IPS-18a (cell line): ENCODE data around the gene FLAD1.

Source experiments
- H3K27ac ChIP-seq: one replicate; pipeline ENCODE4 v1.5.1; 2013; ENCODE audit warnings: low read length
- H3K27me3 ChIP-seq: one replicate; pipeline ENCODE4 v1.6.1; 2013; ENCODE audit warnings: mild to moderate bottlenecking, low read length; ENCODE audit not compliant: control insufficient read depth, insufficient read depth
- H3K36me3 ChIP-seq: one replicate; pipeline ENCODE4 v1.6.1; 2013; ENCODE audit warnings: low read depth, low read length; ENCODE audit not compliant: control insufficient read depth
- H3K4me1 ChIP-seq: one replicate; pipeline ENCODE4 v1.6.1; 2013; ENCODE audit warnings: low read depth, low read length; ENCODE audit not compliant: control insufficient read depth
- H3K4me3 ChIP-seq: one replicate; pipeline ENCODE4 v1.5.1; 2013; ENCODE audit warnings: low read length
- H3K9ac ChIP-seq: one replicate; pipeline ENCODE4 v1.6.1; 2013; ENCODE audit warnings: mild to moderate bottlenecking, low read length, moderate library complexity
- H3K9me3 ChIP-seq: one replicate; pipeline ENCODE4 v1.6.1; 2013; ENCODE audit warnings: low read depth, low read length; ENCODE audit not compliant: control insufficient read depth

Gene FLAD1

GRCh38 chr1:154998201-154998780 lies 15.1 kb downstream of the FLAD1 start:
- H3K27ac ChIP-seq: no peak overlapping the region
- no peaks in the 10 kb centered on the region for H3K27me3 ChIP-seq
- no peaks in the 10 kb centered on the region for H3K36me3 ChIP-seq
- H3K4me3 ChIP-seq: no peak overlapping the region
- peaks cover 3% of the 10 kb centered on the region for H3K4me1 ChIP-seq
- no peak overlapping the region for H3K9ac ChIP-seq
- no peaks in the 10 kb centered on the region for H3K9me3 ChIP-seq

- Histone ChIP-seq H3K4me3 (peak overlapping the region; percentile 38), H3K36me3 (no peaks in the 10 kb centered on the region), H3K9ac (no peak overlapping the region), H3K27ac (no peak overlapping the region), H3K9me3 (no peaks in the 10 kb centered on the region), H3K4me1 (peaks cover 3% of the 10 kb centered on the region), H3K27me3 (no peaks in the 10 kb centered on the region)
Measured at GRCh38 chr1:154998818-154999570, 15.8 kb downstream of the FLAD1 start.

- Histone ChIP-seq H3K9me3 (no peaks in the 10 kb centered on the region), H3K4me3 (peak overlapping the region; percentile 72), H3K27me3 (no peaks in the 10 kb centered on the region), H3K4me1 (peaks cover 10% of the 10 kb centered on the region), H3K9ac (peak overlapping the region; percentile 46), H3K36me3 (no peaks in the 10 kb centered on the region), H3K27ac (peak overlapping the region; percentile 64)
Measured at GRCh38 chr1:154999571-155000410, 16.6 kb downstream of the FLAD1 start.

GRCh38 chr1:155000411-155000725 lies 17.2 kb downstream of the FLAD1 start:
- peak overlapping the region; percentile 64 for H3K27ac ChIP-seq
- H3K4me3 ChIP-seq: peak overlapping the region; percentile 72
- H3K27me3 ChIP-seq: no peaks in the 10 kb centered on the region
- no peaks in the 10 kb centered on the region for H3K9me3 ChIP-seq
- peak overlapping the region; percentile 46 for H3K9ac ChIP-seq
- H3K4me1 ChIP-seq: peaks cover 14% of the 10 kb centered on the region
- no peaks in the 10 kb centered on the region for H3K36me3 ChIP-seq

DNA sequence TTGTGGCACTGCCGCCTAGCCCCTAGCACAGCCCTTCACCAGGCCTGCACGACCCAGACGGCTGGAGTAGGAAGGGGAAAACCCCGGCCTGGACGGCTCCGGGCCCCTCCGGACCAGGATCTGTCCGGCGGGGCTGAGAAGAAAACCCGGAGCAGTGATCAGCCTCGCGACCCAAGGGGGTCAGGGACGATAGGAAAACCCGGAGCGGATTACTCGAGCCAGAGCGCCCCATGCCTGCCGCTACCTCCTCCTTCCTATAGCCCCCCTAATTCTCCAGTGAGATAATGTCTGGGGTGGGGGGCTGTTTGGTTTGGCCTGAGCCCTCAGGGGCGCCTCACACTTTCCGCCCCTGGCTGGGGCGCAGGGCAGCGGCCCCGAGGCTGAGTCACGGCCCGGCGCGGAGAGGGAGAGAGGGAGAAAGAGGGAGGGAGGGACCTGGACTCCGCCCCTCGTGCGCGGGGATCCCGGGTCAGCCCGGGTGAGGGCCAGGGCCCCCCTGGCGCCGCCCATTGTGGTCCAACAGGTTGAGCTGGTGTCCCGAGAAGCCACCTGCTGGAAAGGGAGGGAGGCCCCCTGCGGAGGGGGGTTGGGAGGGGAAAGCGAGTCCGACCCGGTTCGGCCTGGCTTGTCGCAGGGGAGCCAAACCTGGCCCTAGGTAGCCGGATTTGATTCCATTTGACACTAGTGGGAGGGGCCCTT lies 17.7 kb downstream of the FLAD1 start:
- no peaks in the 10 kb centered on the region for H3K36me3 ChIP-seq
- H3K9me3 ChIP-seq: no peaks in the 10 kb centered on the region
- H3K27me3 ChIP-seq: no peaks in the 10 kb centered on the region
- H3K9ac ChIP-seq: peak overlapping the region; percentile 65
- H3K27ac ChIP-seq: no peak overlapping the region
- H3K4me1 ChIP-seq: peaks cover 14% of the 10 kb centered on the region
- peak overlapping the region; percentile 72 for H3K4me3 ChIP-seq

- Histone ChIP-seq H3K9me3 (no peaks in the 10 kb centered on the region), H3K27ac (no peak overlapping the region), H3K27me3 (no peaks in the 10 kb centered on the region), H3K4me1 (peaks cover 14% of the 10 kb centered on the region), H3K36me3 (no peaks in the 10 kb centered on the region), H3K4me3 (peak overlapping the region; percentile 72), H3K9ac (peak overlapping the region; percentile 65)
Measured at GRCh38 chr1:155001425-155001674, 18.2 kb downstream of the FLAD1 start.

DNA sequence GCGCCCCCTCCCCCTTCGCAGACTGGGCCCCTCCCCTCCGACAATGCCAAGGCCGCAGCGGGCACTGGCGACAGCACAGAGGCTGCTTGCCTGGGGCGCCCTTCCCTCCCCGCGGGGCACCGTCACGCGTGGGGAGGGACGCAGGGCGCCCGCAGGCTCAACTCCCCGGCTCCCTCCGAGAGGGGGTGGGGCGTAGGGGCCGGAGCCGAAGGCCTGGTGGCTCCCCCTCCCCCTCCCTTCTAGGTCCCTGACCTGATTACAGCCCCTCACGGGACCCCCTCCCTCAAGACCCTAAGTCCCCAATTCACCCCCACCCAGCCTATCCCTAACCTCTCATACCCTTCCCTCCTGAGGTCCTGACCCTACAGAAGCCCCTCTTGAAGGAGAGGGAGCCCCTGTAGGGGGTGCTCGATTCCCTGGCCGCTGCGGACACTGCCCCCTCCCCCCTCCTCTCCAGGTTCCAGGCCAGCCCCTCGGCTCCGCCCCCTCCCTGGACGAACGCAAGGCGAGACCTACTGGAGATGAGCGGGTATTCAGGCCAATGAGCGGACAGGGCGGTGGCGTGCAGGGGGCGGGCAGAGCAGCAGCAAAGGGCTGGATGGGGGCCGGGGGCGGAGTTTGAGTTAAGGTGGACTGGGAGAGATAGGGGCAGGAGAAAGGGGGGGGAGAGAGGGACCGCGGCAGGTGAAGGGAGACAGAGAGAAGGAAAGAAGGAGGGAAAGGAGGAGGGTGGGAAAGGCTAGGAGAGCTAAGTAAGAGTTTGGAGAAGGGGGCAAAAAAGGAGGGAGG lies 18.7 kb downstream of the FLAD1 start:
- Histone ChIP-seq H3K36me3 (no peaks in the 10 kb centered on the region), H3K27me3 (no peaks in the 10 kb centered on the region), H3K9me3 (no peaks in the 10 kb centered on the region), H3K4me3 (peak overlapping the region; percentile 72), H3K27ac (no peak overlapping the region), H3K4me1 (peaks cover 14% of the 10 kb centered on the region), H3K9ac (peak overlapping the region; percentile 65)

- H3K4me1 ChIP-seq: peaks cover 14% of the 10 kb centered on the region
Measured at GRCh38 chr1:155002464-155003226, 19.5 kb downstream of the FLAD1 start, which contains the start of gene ZBTB7B. Gene ZBTB7B, plus strand, starts transcription at chr1:155002802. Its CDS starts 11,859 bp downstream, at chr1:155014661.

GRCh38 chr1:155003227-155003765 lies 20.2 kb downstream of the FLAD1 start:
- no peaks in the 10 kb centered on the region for H3K27me3 ChIP-seq
- H3K4me1 ChIP-seq: peaks cover 17% of the 10 kb centered on the region
- peak overlapping the region; percentile 84 for H3K4me3 ChIP-seq
- no peaks in the 10 kb centered on the region for H3K36me3 ChIP-seq
- H3K9ac ChIP-seq: peak overlapping the region; percentile 65
- peak overlapping the region; percentile 24 for H3K27ac ChIP-seq
- H3K9me3 ChIP-seq: no peaks in the 10 kb centered on the region

More at GRCh38 chr1:155002464-155003226, 19.5 kb downstream of the FLAD1 start, which contains the start of gene ZBTB7B:
- Histone ChIP-seq H3K9me3 (no peaks in the 10 kb centered on the region), H3K27ac (peak within 1 kb of the TSS; percentile 24), H3K27me3 (no peaks in the 10 kb centered on the region), H3K4me3 (peak within 1 kb of the TSS; percentile 84), H3K36me3 (no peaks in the 10 kb centered on the region), H3K9ac (peak within 1 kb of the TSS; percentile 65)

DNA sequence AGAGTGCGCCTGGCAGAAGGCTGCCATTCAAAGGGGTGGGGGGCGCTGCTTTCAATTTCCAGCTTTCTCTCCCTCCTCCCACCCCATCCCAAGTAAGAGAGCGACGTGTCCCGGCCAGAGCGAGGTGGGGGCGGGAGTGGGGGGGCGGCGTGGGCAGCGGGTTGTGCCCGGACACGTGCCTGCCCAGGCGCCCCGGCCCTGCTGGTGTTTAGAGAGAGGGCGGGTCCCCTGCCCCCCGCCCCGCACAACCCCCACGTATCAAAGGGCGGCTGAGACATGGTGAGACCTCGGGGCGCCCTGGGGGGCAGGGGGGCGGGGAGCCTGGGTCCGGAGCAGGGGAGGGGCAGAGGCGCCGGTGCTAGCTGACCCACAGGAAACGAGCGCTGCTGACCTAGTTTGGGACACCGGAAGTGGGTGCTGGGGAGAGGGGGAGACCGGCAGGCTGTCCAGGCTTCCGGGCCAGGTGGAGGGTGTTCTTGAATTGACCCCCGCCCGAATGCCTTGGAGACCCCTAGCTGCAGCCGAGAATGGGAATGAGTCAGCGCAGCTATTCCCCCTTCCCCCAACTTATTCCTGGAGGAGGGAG lies 20.7 kb downstream of the FLAD1 start:
- H3K27ac ChIP-seq: peak overlapping the region; percentile 24

More for the DNA sequence above, 20.7 kb downstream of the FLAD1 start:
- H3K27me3 ChIP-seq: no peaks in the 10 kb centered on the region
- no peaks in the 10 kb centered on the region for H3K36me3 ChIP-seq
- H3K4me3 ChIP-seq: peak overlapping the region; percentile 84
- no peaks in the 10 kb centered on the region for H3K9me3 ChIP-seq
- H3K9ac ChIP-seq: peak overlapping the region; percentile 65
- H3K4me1 ChIP-seq: peaks cover 22% of the 10 kb centered on the region
